ENCODE measurements around the gene RRP8.

RRP8 gene

DNA sequence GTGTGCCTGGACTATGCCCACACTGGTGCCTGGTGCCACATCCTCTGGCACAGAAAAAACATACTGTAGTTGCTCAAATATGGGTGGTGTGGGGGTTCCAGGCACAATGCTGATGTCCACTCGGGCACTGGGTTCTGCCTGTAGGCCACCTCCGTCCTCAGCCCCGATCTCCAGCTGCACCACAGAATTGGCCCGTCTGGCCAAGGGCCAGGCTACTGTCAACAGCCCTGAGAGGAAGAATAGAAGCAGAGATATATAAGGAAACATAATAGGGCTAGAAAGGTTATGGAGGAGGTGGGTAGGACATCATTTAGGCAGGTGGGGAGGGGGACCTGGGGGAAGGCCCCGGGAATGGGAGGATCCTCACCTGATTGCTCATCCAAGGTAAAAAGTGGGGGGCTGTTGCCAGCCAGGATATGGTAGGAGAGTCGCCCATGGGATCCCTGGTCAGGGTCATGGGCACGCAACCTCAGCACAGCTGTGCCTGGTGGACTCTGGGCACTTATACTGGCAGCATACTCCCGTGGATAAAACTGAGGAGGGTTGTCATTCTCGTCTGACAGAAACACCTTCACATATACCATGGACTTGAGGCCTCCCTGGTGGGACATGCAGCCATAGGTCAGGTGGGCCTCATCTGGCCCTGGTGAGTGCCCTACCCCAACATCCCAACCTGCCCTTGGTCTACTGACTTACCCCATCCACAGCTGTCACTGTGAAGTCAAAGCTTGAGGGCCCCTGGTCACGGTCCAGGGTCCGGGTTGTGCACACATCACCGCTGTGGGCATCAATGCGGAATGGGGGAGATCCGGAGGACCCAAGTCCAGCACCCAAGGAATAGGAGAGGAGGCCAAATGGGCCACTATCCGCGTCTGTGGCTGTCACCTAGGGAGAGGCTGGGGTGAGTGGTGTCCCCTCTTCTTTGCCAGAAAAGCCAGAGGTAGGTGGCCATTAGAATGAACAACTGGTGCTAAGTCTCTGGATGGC lies 30.3 kb upstream of the RRP8 start:
- in situ Hi-C loops (cut with MboI; ENCODE audit: low sequenced_read_pairs), result no loop called here

DNA sequence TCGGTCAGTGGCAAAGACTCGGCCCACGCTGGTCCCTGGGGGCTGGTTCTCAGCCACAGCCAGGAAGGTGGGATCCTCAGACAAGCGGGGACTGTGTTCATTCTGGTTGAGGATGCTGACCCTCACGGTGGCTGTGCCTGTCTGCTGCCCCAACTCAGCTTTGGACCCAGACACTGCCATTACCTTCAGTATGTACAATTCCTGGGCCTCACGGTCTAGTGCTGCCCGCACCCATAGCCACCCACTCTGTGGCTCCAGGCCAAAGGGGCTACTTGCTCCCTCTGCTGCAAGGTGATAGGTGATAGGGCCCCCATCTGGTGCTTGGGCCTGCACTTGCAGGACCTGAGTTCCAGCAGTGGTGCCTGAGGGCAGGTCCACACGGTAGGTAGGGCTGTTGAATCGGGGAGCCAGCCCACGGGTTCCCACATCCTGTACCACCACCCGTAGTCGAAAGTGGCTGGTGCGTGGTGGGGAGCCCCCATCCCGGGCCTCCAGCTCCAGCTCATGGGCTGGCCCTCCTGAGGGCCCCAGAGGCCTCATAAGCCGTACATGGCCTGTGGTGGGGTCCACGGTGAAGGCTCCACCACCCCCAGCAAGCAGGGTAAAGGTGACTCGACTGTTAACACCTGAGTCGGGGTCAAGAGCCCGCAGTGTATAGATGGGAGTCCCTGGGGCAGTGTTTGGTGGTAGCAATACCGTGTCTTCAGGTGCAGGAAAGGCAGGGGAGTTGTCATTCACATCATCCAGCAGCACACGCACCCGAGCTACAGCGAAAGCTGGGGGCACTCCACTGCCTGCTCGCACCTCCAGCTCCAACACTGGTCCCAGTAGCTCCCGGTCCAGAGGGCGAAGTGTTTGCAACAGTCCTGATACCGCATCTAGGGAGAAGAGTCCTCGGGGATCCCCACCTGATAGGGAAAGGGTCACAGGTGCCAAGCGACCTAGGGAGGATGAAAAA lies 29.0 kb upstream of the RRP8 start:
- in situ Hi-C loops (cut with MboI; ENCODE audit: low sequenced_read_pairs), result no loop called here

DNA sequence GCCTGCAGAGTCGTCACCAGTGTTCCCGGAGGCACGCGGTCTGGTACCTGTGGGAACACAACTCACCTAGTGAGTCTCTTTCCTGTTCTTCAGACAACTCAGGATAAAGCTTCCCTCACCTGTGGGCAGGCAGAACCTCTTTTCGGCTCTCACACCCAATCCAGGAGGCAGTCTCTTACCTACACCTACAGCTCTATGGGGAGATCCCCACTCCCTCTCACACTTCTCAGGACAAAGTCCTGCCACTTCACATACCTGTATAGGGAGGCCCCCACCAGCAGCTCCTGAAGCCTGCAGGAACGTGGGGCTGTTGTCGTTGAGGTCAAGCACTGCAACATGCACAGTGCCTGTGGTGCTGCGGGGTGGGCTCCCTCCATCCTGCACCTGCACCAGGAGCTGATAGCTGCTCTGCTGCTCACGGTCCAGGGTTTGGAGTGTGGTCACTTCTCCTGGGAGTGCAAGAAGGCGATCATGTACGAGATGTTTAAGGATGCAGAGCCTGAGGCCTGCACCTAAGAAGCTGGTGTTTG lies 28.0 kb upstream of the RRP8 start:
- in situ Hi-C loops (cut with MboI; ENCODE audit: low sequenced_read_pairs), result no loop called here

DNA sequence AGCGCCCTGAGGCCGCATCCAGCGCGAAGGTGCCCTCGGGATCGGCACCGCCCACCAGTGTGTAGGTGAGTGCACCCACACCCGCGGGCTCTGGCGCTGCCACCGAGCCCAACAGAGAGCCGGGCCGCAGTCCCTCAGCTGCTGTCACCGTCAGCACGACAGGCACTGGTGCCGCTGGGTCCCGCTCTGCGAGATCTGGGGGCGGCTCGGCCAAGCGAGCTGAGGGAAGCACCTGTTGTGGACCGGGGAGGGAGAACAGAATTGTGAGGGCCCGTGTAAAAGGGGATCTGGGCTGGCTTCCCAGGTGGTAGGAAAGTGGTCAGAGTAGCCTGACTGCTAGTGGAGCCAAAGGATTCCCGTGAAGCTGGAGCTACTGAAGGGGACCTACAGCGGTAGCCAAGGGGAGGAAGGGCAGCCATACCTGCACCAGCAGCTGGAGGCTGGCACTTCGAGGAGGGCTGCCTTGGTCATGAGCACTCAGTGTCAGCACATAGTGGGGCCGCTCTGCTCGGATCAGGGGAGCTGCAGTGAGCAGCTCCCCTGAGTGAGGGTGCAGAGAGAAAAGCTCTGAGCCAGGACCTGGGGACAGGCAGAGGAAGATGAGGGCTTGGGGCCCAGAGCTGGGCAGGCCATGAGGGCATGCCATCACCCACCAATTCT lies 27.3 kb upstream of the RRP8 start:
- in situ Hi-C loops (cut with MboI; ENCODE audit: low sequenced_read_pairs), result no loop called here

DNA sequence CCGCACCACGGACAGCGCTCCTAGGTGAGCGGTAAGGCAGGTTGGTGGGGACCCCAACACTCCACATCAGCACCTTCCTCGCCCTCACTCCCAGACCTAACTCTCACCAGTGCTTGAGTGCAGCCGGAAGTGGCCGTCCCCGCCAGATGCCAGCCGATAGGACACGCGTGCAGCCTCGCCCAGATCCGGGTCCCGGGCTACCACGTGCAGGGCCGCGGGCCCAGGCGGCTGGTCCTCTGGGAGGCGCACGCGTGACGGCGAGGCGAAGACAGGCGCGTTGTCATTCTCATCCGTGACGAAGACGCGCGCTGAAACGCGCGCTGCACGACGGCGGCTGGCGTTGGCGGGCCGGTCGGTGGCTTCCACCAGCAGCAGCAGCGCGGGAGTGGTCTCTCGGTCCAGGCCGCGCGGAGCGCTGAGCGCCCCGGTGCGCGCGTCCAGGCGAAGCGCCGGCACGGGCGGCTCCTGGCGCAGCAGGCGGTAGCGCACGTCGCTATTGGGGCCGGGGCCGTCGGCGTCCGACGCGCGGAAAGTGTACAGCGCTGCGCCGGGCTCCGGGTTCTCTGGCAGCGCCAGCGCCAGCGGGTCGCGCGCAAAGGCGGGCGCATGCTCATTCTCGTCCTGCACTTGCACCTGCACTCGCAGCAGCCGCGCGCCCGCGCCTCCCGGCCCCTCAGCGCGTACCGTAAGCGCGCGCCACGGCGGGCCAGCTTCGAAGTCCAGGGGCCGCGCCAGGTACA lies 26.6 kb upstream of the RRP8 start:
- in situ Hi-C loops (cut with MboI; ENCODE audit: low sequenced_read_pairs), result no loop called here

DNA sequence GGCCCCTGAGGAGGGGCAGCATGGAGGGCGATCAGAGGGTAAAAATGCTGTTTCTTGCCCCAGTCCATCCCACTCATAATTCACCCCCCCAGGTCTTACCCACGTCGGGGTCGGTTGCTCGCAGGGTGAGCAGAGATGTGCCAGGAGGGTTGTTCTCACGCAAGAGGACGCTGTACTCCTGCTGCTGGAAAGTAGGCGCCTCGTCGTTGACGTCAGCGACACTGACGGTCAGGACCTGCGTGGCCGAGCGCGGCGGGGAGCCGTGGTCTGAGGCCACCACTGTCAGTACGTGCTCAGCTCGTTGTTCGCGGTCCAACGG lies 26.1 kb upstream of the RRP8 start:
- in situ Hi-C loops (cut with MboI; ENCODE audit: low sequenced_read_pairs), result no loop called here

DNA sequence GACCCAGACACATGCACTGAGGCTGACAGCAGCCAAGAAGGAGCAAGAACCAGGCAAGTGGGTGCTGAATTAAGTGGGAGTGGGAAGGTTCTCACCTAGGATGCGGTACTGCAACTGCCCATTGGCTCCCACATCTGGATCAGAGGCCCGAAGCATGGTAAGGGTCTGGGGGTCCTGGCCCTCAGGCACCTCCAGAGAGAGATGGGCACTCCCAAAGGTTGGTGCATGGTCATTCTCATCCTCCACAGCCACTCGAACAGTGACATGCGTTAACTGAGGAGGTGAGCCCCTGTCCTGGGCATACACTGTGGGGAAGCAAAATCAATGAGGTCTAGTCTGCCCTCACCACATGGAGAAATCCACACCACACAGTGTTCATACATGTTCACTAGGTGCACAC lies 25.1 kb upstream of the RRP8 start:
- in situ Hi-C loops (cut with MboI; ENCODE audit: low sequenced_read_pairs), result no loop called here

DNA sequence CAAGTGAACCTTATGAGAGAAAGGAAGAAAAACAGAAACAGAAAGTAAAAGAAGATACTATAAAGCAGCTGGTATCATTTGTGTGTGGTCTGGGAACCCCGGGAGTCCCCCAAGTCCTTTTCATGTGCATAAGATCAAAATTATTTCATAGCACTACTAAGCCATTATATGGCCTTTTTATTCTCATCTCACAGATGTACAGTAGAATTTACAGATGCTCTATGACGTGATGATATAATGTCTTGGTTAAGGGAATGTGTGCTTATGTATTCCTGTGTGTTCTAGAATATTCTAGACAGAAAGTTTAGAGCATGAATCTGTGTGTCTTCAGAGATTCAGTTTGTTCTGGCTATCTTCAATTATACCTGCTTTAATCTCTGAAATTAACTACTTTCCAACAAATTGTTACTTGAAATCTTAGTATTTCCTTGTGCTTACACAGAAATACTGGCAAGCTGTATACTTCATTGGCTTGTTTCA lies 24.4 kb upstream of the RRP8 start:
- in situ Hi-C loops (cut with MboI; ENCODE audit: low sequenced_read_pairs), result no loop called here

DNA sequence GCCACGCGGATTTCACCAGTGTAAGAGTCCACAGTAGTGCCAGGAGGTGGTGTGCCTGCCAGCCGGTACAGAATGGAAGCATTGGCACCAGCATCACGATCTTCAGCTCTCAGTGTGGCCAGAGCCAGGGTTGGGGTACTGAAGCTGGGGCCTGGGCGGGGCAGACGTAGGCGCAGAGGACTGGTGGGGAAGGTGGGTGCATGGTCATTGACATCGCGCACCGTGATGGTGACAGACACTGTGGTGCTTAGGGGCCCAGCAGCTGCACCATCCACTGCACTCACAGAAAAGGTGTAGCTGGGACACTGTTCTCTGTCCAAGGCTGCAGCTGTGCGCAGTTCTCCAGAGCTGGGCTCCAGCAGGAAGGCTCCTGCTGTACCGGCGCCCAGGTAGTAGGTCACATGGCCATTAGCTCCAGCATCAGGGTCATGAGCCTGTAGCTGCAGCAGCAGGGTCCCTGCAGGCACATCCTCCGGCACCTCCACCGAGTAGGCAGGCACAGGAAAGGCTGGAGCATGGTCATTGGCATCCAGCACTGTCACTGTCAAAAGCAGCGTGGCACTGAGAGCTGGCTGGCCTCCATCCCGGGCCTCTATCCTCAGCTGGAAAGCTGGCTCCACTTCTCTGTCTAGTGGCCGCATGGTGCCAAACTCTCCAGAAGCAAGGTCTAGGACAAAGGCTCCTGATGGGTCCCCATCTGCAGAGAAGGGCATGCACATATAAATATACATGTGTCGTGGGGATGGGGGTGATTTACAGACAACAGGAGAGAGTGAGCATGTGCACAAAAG lies 23.8 kb upstream of the RRP8 start:
- in situ Hi-C loops (cut with MboI; ENCODE audit: low sequenced_read_pairs), result no loop called here

DNA sequence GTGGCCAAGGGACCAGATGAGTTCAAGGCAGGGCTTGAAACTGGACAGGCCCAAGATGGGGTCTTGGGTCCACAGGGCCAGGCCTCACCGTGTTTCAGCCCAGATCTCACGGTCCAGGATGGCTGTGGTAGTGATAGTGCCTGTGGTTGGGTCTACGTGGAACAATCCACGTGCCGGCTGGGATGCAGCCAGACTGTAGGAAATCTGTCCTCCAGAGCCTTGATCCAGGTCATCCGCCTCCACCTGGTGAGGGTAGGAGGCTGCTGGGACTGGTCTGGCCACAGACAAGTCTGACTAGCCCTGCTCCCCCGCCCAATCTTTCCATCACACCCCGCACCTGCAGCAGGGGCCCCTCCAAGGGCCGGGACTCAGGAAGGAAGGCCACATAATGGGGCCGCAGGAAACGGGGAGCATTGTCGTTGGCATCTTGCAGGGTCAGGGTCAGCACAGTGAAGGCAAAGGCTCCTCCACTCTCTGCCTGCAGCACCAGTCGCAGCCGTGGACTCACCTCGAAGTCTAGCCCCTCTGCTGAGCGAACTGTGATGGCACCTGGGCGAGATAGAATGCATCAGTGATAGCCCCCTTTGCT lies 22.5 kb upstream of the RRP8 start:
- in situ Hi-C loops (cut with MboI; ENCODE audit: low sequenced_read_pairs), result no loop called here

DNA sequence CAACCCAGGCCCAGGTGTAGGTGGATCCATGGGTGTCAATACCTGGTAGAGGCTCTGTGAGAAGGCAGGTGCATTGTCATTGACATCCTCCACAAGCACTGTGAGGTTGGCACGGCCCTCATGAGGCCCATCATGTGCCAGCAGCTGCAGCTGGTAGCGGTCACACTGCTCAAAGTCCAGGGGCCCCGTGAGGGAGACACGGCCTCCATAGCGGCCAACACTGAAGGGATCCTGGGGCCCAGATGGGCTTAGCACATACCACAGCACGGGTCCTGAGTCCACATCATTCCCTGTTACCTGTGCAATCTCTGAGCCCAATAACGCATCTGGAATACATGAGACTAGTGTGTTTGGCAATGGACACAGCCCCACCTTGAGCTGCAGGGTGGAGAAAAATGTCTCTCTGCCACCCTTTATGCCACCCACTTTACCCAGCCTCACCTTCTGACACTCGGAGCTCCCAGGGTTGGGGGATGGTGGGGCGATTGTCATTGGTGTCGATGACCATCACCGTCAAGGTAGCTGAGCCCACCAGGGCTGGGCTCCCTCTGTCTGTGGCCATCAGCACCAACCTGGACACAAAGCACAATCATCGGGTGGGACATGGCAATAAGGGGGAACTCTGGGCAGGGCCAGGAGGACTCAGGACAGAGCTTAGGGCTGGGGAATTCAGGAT lies 21.9 kb upstream of the RRP8 start:
- in situ Hi-C loops (cut with MboI; ENCODE audit: low sequenced_read_pairs), result no loop called here

DNA sequence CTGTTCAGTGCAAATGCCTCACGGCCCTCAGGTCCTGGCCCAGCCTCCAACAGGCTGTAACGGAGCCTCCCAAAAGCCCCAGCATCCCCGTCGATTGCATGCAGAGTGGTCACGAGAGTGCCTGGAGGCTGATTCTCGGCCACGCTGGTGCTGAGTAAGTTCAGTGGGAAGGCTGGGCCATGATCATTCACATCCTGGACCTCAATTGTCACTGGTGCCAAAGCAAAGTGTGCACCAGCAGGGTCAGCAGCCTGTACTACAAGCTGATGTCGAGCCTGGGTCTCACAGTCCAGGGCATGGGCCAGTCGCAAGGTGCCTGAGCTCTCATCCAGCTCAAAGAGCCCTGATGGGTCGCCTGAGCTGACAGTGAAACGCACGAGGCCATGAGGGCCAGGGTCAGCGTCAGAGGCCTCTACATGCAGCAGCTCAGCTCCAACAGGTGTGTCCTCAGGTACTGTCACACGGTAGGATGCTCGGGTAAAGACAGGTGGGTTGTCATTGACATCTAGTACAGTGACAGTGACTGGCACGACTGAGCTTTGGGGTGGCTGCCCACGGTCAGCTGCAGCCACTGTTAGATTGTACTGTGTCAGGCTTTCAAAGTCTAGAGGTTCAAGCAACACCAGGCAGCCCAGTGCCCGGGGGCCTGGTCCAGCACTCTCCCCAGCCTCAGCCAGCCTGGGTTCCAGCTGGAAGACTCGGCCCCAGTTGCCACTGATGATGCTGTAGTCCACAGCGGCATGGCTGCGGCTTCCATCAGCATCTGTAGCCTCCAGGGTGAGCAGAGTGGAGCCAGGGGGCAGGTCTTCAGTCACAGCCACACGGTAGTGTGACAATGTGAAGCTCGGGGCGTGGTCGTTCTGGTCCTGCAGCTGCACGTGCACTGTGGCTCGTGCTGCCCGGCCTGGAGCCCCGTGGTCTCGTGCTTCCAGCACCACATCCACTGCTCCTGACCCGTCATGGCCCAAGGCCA lies 20.3 kb upstream of the RRP8 start:
- in situ Hi-C loops (cut with MboI; ENCODE audit: low sequenced_read_pairs), result no loop called here

DNA sequence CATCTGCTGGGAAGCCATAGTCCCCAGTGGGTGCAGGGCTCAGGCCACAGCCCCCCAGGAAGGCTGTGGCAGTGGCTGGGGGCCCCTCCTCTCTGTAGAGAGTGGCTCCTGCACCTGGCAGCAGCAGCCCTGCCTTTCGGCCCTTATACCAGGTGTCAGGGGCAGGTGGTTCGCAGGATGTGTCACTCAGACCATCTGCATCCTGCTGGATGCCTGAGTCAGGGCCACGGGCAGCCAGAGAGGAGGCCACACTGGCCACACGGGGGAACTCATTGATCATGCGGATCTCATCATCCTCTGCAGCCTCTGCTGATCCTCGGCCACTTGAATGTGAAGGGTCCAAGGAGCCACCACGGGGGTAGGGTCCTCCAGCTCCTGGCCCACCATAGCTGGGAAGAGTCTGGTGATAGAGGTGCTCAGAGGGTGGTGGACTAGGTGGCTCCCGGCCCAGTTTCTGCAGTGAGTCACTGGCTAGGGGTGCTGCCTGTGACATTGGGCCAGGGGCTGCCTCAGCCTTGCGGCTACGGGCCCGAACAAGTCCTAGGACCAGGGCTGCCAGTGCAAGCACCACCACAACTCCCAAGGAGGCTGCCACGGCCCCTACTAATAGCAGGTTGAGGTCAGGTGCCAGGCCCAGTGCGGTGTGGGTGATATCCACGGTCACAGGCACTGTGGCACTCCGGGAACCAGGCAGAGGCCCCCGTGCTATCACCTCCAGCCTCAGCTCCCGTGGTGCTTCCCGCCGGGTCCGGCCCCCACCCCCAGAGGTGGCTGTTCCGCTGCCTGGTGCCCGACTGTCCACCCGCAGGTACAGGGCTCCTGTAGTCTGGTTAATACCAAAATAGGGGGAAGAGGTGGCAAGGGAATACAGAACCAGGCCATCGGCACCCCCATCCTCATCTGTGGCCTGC lies 19.1 kb upstream of the RRP8 start:
- in situ Hi-C loops (cut with MboI; ENCODE audit: low sequenced_read_pairs), result no loop called here

DNA sequence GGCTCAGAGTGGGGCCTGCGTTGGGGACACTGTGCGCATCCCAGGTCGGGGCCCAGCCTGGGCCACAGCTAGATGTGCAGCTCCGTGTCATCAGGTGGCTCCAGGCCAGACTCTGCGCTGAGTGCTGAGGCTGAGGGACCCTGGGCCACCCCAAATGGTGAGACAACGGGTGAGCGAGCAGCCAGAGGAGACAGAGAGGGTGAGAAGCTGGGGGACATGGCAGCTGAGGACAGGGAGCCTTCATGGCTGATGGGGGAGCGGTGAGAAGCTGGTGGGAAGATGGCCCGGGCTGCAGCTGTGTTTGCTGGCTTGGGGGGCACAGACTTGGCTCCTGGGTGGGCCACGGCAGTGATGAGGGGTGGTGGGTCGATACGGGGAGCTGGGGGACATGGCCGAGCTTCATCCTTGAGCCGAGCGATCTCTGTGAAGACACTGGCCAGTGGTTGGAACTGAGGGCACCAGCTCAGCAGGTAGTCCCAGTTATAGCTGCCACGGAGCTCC lies 18.3 kb upstream of the RRP8 start:
- in situ Hi-C loops (cut with MboI; ENCODE audit: low sequenced_read_pairs), result no loop called here

DNA sequence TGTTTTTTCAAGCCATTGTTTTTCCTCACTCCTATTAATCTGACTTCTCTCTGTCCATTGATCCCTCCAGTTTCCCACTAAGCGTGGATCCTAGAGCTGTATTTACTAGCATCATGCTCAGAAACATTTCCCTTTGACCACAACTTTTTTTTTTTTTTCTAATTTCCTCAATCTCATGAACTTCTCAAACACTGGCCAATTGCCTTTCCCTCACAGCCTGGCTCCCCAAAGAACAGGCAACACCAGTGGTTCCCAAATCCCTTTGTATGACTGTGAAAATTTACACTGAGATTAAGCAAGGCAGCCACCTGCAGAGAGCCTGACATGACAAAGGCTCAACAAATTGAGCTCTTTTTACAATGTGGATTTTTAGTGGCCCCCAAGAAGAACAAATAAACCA lies 17.2 kb upstream of the RRP8 start:
- in situ Hi-C loops (cut with MboI; ENCODE audit: low sequenced_read_pairs), result no loop called here

Data from HL-60/S4 treated with retinoic acid at 250 ng/mL for 4 days and 3 days (cell line).